HL-60 (cell line): ENCODE measurements around the gene SIMC1.
"Not testable (repeated sequence)": the region's sequence is repeated elsewhere in the genome, so short reads cannot be mapped to it uniquely, and the experiment has no call there.

Experiments used
- CTCF ChIP-seq: IDR thresholded peaks from one replicate; pipeline ENCODE4 v1.5.1; 2011; ENCODE audit warnings: low read length, control low read depth, inconsistent platforms; ENCODE audit not compliant: insufficient read depth
- POLR2AphosphoS5 ChIP-seq: IDR thresholded peaks from 2 replicates; pipeline ENCODE4 v1.6.1; 2012; ENCODE audit warnings: low read depth

- TF ChIP-seq CTCF, POLR2AphosphoS5: not testable (repeated sequence)
Observed at GRCh38 chr5:176290057-176290840, 52.0 kb downstream of the SIMC1 start.
